HEK293 (cell line): ENCODE data around the gene NDUFB10.

Experiments used
- ATF2 ChIP-seq: fragments of 450-650 bp; formaldehyde crosslinking; IDR thresholded peaks from 2 replicates; pipeline ENCODE4 v1.5.1; 2016; ENCODE audit warnings: missing biosample characterization, missing genetic modification characterization, low read depth
- FEZF1 ChIP-seq: fragments of 450-650 bp; formaldehyde crosslinking; IDR thresholded peaks from 2 replicates; pipeline ENCODE4 v1.5.1; 2016; ENCODE audit warnings: missing biosample characterization, missing genetic modification characterization
- HOXA7 ChIP-seq: sonication (generic); formaldehyde crosslinking; IDR thresholded peaks from 2 replicates; pipeline ENCODE4 v1.8.1; 2022; ENCODE audit warnings: missing genetic modification reagents, borderline replicate concordance
- HOXC10 ChIP-seq: sonication (generic); formaldehyde crosslinking; IDR thresholded peaks from 2 replicates; pipeline ENCODE4 v1.8.1; 2023; ENCODE audit warnings: mild to moderate bottlenecking, missing genetic modification reagents
- PBX3 ChIP-seq: sonication (generic); formaldehyde crosslinking; IDR thresholded peaks from 2 replicates; pipeline ENCODE4 v1.8.1; 2022; ENCODE audit warnings: mild to moderate bottlenecking, moderate library complexity, missing genetic modification reagents
- SCRT2 ChIP-seq: fragments of 450-650 bp; formaldehyde crosslinking; IDR thresholded peaks from 2 replicates; pipeline ENCODE4 v1.5.1; 2016; ENCODE audit warnings: missing biosample characterization, missing genetic modification characterization
- ZBTB21 ChIP-seq: fragments of 450-650 bp; formaldehyde crosslinking; IDR thresholded peaks from 2 replicates; pipeline ENCODE4 v1.5.1; 2017; ENCODE audit warnings: missing biosample characterization, missing genetic modification characterization
- ZBTB48 ChIP-seq: fragments of 450-650 bp; formaldehyde crosslinking; IDR thresholded peaks from 2 replicates; pipeline ENCODE4 v1.5.1; 2016; ENCODE audit warnings: missing biosample characterization, missing genetic modification characterization
- ZBTB8A ChIP-seq: fragments of 450-650 bp; formaldehyde crosslinking; IDR thresholded peaks from 2 replicates; pipeline ENCODE4 v1.5.1; 2016; ENCODE audit warnings: missing biosample characterization, missing genetic modification characterization
- ZIC2 ChIP-seq: fragments of 450-650 bp; formaldehyde crosslinking; IDR thresholded peaks from 2 replicates; pipeline ENCODE4 v1.5.1; 2016; ENCODE audit warnings: missing biosample characterization, missing genetic modification characterization
- ZNF114 ChIP-seq: fragments of 450-650 bp; formaldehyde crosslinking; IDR thresholded peaks from 2 replicates; pipeline ENCODE4 v1.5.0; 2017; ENCODE audit warnings: missing biosample characterization, missing genetic modification characterization
- ZNF121 ChIP-seq: fragments of 450-650 bp; formaldehyde crosslinking; IDR thresholded peaks from 2 replicates; pipeline ENCODE4 v1.5.1; 2016; ENCODE audit warnings: missing biosample characterization, missing genetic modification characterization
- ZNF174 ChIP-seq: fragments of 450-650 bp; formaldehyde crosslinking; IDR thresholded peaks from 2 replicates; pipeline ENCODE4 v1.5.0; 2017; ENCODE audit warnings: missing biosample characterization, mild to moderate bottlenecking, missing genetic modification characterization
- ZNF335 ChIP-seq: fragments of 450-650 bp; formaldehyde crosslinking; conservative IDR thresholded peaks from 2 replicates; pipeline ENCODE4 v1.5.1; 2016; ENCODE audit warnings: missing biosample characterization, missing genetic modification characterization
- ZNF530 ChIP-seq: fragments of 450-650 bp; formaldehyde crosslinking; IDR thresholded peaks from 2 replicates; pipeline ENCODE4 v1.5.1; 2016; ENCODE audit warnings: low read depth, missing biosample characterization, missing genetic modification characterization
- ZNF600 ChIP-seq: fragments of 450-650 bp; formaldehyde crosslinking; IDR thresholded peaks from 2 replicates; pipeline ENCODE4 v1.5.1; 2016; ENCODE audit warnings: missing biosample characterization, missing genetic modification characterization
- ZNF768 ChIP-seq: fragments of 450-650 bp; formaldehyde crosslinking; IDR thresholded peaks from 2 replicates; pipeline ENCODE4 v1.5.1; 2018; ENCODE audit warnings: missing biosample characterization, mild to moderate bottlenecking, missing genetic modification characterization
- ZSCAN30 ChIP-seq: fragments of 450-650 bp; IDR thresholded peaks from 2 replicates; pipeline ENCODE4 v1.5.1; 2018; ENCODE audit warnings: missing biosample characterization, mild to moderate bottlenecking, missing genetic modification characterization, moderate library complexity
- TF ChIP-seq, protein P1 (sequence below): fragments of 450-650 bp; formaldehyde crosslinking; IDR thresholded peaks from 2 replicates; pipeline ENCODE4 v1.5.1; 2016; ENCODE audit warnings: missing biosample characterization, missing genetic modification characterization
- TF ChIP-seq, protein P2 (sequence below): fragments of 450-650 bp; formaldehyde crosslinking; IDR thresholded peaks from 2 replicates; pipeline ENCODE4 v1.5.1; 2016; ENCODE audit warnings: missing biosample characterization, missing genetic modification characterization
- TF ChIP-seq, protein P3 (sequence below): fragments of 450-650 bp; formaldehyde crosslinking; IDR thresholded peaks from 2 replicates; pipeline ENCODE4 v1.5.1; 2016; ENCODE audit warnings: missing biosample characterization, missing genetic modification characterization
- TF ChIP-seq, protein P4 (sequence below): fragments of 450-650 bp; IDR thresholded peaks from 2 replicates; pipeline ENCODE4 v1.5.1; 2018; ENCODE audit warnings: missing biosample characterization, mild to moderate bottlenecking, missing genetic modification characterization
- TF ChIP-seq, protein P5 (sequence below): fragments of 450-650 bp; formaldehyde crosslinking; IDR thresholded peaks from 2 replicates; pipeline ENCODE4 v1.5.1; 2016; ENCODE audit warnings: missing biosample characterization, missing genetic modification characterization, borderline replicate concordance

The NDUFB10 gene

GRCh38 chr16:1983544-1984346 lies 24.4 kb downstream of the NDUFB10 start, which contains the start of gene GFER (continued):
- TF ChIP-seq ATF2 (tag by site-specific recombination) (no peak), PBX3 (CRISPR knock-in tag) (no peak; the same call in 1 of the 2 replicates), ZBTB8A (peak; percentile 98), ZBTB21 (tag by site-specific recombination) (no peak), ZBTB48 (peak; percentile 86), ZNF121 (peak; percentile 72), ZNF768 (no peak), ZNF600 (tag by site-specific recombination) (peak; percentile 95), ZNF174 (tag by site-specific recombination) (no peak), ZSCAN30 (peak; percentile 99), FEZF1 (tag by site-specific recombination) (peak; percentile 79), HOXC10 (CRISPR knock-in tag) (no peak), HOXA7 (CRISPR knock-in tag) (no peak), ZNF114 (tag by site-specific recombination) (no peak), SCRT2 (tag by site-specific recombination) (no peak), ZIC2 (tag by site-specific recombination) (peak; percentile 81), ZNF335 (tag by site-specific recombination) (peak; percentile 86), ZNF530 (tag by site-specific recombination) (no peak)
- TF ChIP-seq, protein P1, sequence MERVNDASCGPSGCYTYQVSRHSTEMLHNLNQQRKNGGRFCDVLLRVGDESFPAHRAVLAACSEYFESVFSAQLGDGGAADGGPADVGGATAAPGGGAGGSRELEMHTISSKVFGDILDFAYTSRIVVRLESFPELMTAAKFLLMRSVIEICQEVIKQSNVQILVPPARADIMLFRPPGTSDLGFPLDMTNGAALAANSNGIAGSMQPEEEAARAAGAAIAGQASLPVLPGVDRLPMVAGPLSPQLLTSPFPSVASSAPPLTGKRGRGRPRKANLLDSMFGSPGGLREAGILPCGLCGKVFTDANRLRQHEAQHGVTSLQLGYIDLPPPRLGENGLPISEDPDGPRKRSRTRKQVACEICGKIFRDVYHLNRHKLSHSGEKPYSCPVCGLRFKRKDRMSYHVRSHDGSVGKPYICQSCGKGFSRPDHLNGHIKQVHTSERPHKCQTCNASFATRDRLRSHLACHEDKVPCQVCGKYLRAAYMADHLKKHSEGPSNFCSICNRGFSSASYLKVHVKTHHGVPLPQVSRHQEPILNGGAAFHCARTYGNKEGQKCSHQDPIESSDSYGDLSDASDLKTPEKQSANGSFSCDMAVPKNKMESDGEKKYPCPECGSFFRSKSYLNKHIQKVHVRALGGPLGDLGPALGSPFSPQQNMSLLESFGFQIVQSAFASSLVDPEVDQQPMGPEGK, result peak; percentile 93
- TF ChIP-seq, protein P2, sequence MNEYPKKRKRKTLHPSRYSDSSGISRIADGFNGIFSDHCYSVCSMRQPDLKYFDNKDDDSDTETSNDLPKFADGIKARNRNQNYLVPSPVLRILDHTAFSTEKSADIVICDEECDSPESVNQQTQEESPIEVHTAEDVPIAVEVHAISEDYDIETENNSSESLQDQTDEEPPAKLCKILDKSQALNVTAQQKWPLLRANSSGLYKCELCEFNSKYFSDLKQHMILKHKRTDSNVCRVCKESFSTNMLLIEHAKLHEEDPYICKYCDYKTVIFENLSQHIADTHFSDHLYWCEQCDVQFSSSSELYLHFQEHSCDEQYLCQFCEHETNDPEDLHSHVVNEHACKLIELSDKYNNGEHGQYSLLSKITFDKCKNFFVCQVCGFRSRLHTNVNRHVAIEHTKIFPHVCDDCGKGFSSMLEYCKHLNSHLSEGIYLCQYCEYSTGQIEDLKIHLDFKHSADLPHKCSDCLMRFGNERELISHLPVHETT, result no peak
- TF ChIP-seq, protein P3, sequence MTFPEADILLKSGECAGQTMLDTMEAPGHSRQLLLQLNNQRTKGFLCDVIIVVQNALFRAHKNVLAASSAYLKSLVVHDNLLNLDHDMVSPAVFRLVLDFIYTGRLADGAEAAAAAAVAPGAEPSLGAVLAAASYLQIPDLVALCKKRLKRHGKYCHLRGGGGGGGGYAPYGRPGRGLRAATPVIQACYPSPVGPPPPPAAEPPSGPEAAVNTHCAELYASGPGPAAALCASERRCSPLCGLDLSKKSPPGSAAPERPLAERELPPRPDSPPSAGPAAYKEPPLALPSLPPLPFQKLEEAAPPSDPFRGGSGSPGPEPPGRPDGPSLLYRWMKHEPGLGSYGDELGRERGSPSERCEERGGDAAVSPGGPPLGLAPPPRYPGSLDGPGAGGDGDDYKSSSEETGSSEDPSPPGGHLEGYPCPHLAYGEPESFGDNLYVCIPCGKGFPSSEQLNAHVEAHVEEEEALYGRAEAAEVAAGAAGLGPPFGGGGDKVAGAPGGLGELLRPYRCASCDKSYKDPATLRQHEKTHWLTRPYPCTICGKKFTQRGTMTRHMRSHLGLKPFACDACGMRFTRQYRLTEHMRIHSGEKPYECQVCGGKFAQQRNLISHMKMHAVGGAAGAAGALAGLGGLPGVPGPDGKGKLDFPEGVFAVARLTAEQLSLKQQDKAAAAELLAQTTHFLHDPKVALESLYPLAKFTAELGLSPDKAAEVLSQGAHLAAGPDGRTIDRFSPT (tag by site-specific recombination), result peak; percentile 90
- TF ChIP-seq, protein P4, sequence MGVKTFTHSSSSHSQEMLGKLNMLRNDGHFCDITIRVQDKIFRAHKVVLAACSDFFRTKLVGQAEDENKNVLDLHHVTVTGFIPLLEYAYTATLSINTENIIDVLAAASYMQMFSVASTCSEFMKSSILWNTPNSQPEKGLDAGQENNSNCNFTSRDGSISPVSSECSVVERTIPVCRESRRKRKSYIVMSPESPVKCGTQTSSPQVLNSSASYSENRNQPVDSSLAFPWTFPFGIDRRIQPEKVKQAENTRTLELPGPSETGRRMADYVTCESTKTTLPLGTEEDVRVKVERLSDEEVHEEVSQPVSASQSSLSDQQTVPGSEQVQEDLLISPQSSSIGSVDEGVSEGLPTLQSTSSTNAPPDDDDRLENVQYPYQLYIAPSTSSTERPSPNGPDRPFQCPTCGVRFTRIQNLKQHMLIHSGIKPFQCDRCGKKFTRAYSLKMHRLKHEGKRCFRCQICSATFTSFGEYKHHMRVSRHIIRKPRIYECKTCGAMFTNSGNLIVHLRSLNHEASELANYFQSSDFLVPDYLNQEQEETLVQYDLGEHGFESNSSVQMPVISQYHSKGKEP (tag by site-specific recombination), result peak; percentile 69
- TF ChIP-seq, protein P5, sequence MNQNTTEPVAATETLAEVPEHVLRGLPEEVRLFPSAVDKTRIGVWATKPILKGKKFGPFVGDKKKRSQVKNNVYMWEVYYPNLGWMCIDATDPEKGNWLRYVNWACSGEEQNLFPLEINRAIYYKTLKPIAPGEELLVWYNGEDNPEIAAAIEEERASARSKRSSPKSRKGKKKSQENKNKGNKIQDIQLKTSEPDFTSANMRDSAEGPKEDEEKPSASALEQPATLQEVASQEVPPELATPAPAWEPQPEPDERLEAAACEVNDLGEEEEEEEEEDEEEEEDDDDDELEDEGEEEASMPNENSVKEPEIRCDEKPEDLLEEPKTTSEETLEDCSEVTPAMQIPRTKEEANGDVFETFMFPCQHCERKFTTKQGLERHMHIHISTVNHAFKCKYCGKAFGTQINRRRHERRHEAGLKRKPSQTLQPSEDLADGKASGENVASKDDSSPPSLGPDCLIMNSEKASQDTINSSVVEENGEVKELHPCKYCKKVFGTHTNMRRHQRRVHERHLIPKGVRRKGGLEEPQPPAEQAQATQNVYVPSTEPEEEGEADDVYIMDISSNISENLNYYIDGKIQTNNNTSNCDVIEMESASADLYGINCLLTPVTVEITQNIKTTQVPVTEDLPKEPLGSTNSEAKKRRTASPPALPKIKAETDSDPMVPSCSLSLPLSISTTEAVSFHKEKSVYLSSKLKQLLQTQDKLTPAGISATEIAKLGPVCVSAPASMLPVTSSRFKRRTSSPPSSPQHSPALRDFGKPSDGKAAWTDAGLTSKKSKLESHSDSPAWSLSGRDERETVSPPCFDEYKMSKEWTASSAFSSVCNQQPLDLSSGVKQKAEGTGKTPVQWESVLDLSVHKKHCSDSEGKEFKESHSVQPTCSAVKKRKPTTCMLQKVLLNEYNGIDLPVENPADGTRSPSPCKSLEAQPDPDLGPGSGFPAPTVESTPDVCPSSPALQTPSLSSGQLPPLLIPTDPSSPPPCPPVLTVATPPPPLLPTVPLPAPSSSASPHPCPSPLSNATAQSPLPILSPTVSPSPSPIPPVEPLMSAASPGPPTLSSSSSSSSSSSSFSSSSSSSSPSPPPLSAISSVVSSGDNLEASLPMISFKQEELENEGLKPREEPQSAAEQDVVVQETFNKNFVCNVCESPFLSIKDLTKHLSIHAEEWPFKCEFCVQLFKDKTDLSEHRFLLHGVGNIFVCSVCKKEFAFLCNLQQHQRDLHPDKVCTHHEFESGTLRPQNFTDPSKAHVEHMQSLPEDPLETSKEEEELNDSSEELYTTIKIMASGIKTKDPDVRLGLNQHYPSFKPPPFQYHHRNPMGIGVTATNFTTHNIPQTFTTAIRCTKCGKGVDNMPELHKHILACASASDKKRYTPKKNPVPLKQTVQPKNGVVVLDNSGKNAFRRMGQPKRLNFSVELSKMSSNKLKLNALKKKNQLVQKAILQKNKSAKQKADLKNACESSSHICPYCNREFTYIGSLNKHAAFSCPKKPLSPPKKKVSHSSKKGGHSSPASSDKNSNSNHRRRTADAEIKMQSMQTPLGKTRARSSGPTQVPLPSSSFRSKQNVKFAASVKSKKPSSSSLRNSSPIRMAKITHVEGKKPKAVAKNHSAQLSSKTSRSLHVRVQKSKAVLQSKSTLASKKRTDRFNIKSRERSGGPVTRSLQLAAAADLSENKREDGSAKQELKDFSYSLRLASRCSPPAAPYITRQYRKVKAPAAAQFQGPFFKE (tag by site-specific recombination), result no peak
